DOHH2 (cell line): ENCODE results near the gene HLCS.

ENCODE experiments used
- H3F3A ChIP-seq: fragments of 200-600 bp; sonication (generic), shearing (Covaris generic); 2 replicates; pipeline ENCODE4 v1.6.0; 2016; ENCODE audit warnings: antibody characterized with exemption, mild to moderate bottlenecking; ENCODE audit not compliant: control insufficient read depth, insufficient read depth
- H3K27ac ChIP-seq: fragments of 200-600 bp; sonication (generic); 2 replicates; pipeline ENCODE4 v1.5.1; 2014; ENCODE audit warnings: low read depth, mild to moderate bottlenecking, low read length, moderate library complexity
- H3K27me3 ChIP-seq: fragments of 200-600 bp; sonication (generic); 2 replicates; pipeline ENCODE4 v1.6.1; 2014; ENCODE audit warnings: mild to moderate bottlenecking, low read length, mixed read lengths; ENCODE audit not compliant: control insufficient read depth
- H3K36me3 ChIP-seq: fragments of 200-600 bp; sonication (generic); 2 replicates; pipeline ENCODE4 v1.6.1; 2014; ENCODE audit warnings: mild to moderate bottlenecking, low read length, moderate library complexity, mixed read lengths; ENCODE audit not compliant: control insufficient read depth
- H3K4me1 ChIP-seq: fragments of 200-600 bp; sonication (generic); 2 replicates; pipeline ENCODE4 v1.6.1; 2014; ENCODE audit warnings: mild to moderate bottlenecking, low read length, mixed read lengths; ENCODE audit not compliant: control insufficient read depth
- H3K4me2 ChIP-seq: fragments of 200-600 bp; sonication (generic); 2 replicates; pipeline ENCODE4 v1.6.0; 2014; ENCODE audit warnings: mild to moderate bottlenecking, low read length, moderate library complexity
- H3K4me3 ChIP-seq: fragments of 200-600 bp; sonication (generic); 2 replicates; pipeline ENCODE4 v1.5.1; 2014; ENCODE audit warnings: mild to moderate bottlenecking, low read length, mixed read lengths
- H3K79me2 ChIP-seq: fragments of 200-600 bp; sonication (generic); 2 replicates; pipeline ENCODE4 v1.6.1; 2014; ENCODE audit warnings: mild to moderate bottlenecking, low read length, mixed read lengths; ENCODE audit not compliant: control insufficient read depth
- H3K9me2 ChIP-seq: fragments of 200-600 bp; sonication (generic); replicated peaks from 2 replicates; pipeline ENCODE4 v1.6.1; 2014; ENCODE audit warnings: mild to moderate bottlenecking, low read length, mixed read lengths; ENCODE audit not compliant: control insufficient read depth
- H3K9me3 ChIP-seq: fragments of 200-600 bp; sonication (generic); 2 replicates; pipeline ENCODE4 v1.6.1; 2014; ENCODE audit warnings: antibody characterized with exemption, low read length, mixed read lengths; ENCODE audit not compliant: control insufficient read depth, insufficient read depth
- H4K20me1 ChIP-seq: fragments of 200-600 bp; sonication (generic); 2 replicates; pipeline ENCODE4 v1.6.0; 2014; ENCODE audit warnings: low read depth, mild to moderate bottlenecking, antibody characterized with exemption, low read length, moderate library complexity; ENCODE audit not compliant: control insufficient read depth, insufficient read depth
- CTCF ChIP-seq: fragments of 200-600 bp; sonication (generic); IDR thresholded peaks from one replicate; pipeline ENCODE4 v1.5.1; 2014; ENCODE audit warnings: antibody characterized with exemption, mild to moderate bottlenecking, low read depth, low read length; ENCODE audit not compliant: poor library complexity, severe bottlenecking
- EZH2phosphoT487 ChIP-seq: fragments of 200-600 bp; sonication (generic); IDR thresholded peaks from 2 replicates; pipeline ENCODE4 v1.6.1; 2017; ENCODE audit warnings: borderline replicate concordance, mild to moderate bottlenecking, antibody characterized with exemption, low read length, moderate library complexity, mixed read lengths

HLCS gene

GRCh38 chr21:36873513-36873912 is 93.0 kb downstream of the HLCS start:
- Histone ChIP-seq H3K4me2 (no peak overlapping the region), H3K27ac (no peak overlapping the region)

DNA sequence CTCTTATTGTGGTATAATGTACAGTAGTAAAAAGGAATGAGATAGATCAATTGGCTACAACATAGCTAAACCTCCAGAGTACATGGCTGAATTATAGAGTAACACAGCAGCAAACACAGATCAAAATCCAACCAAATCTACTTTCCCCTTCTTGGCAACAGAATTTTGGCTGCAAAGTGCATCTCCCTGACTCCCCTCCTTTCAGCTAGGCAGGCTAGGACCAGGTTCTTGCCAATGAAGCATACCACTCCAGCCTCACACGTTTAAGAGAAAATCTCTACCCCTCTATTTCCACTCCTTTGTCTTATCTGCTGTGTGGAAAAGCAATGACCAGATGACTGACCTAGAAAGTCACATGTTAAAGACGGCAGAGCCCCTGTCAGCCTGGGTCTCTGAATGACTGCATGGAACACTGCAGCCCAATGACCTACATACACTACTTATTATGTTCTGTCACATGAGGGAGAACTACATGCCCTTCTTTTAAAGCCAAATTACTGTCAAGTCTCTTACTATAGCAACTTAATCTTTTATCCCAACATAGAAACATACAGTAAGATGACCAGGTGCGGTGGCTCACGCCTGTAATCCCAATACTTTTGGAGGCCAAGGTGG is 99.1 kb downstream of the HLCS start:
- Histone ChIP-seq H3K9me3 (no peaks in the 10 kb centered on the region), H3K27me3 (no peaks in the 10 kb centered on the region), H3K4me3 (no peak overlapping the region), H3K9me2 (no peaks in the 10 kb centered on the region), H3K36me3 (no peaks in the 10 kb centered on the region), H3K4me2 (no peak overlapping the region), H3K4me1 (peaks cover 10% of the 10 kb centered on the region), H3K79me2 (no peaks in the 10 kb centered on the region), H3K27ac (no peak overlapping the region), H4K20me1 (no peaks in the 10 kb centered on the region), H3F3A (no peaks in the 10 kb centered on the region)
- no peak for TF ChIP-seq EZH2phosphoT487

More at GRCh38 chr21:36873513-36873912, 93.0 kb downstream of the HLCS start:
- Histone ChIP-seq H3F3A (no peaks in the 10 kb centered on the region), H4K20me1 (no peaks in the 10 kb centered on the region), H3K36me3 (no peaks in the 10 kb centered on the region), H3K79me2 (no peaks in the 10 kb centered on the region), H3K4me1 (no peaks in the 10 kb centered on the region), H3K4me3 (no peak overlapping the region), H3K9me3 (no peaks in the 10 kb centered on the region), H3K27me3 (no peaks in the 10 kb centered on the region), H3K9me2 (no peaks in the 10 kb centered on the region)
- TF ChIP-seq CTCF (no peak), EZH2phosphoT487 (no peak)

DNA sequence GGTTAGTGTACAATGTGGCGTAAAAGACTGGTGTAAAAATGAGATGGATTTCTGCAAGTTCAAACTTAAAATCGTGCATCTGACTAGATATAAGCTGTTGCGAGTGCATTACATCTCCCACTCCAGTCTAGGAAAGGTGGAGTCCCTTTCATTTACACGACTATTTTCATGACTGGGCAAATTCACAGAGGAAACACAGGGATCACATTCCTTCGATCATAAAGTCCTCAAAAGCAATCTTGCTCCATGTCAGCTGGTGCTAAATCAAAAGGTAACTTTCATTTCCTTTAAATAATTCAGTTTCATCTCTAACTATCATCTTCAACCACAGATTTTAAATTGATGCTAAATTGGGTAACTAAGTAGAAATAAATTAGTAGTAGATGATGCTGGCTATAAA is 100.0 kb downstream of the HLCS start:
- Histone ChIP-seq H3K36me3 (no peaks in the 10 kb centered on the region), H3K79me2 (no peaks in the 10 kb centered on the region), H3K9me3 (no peaks in the 10 kb centered on the region), H4K20me1 (no peaks in the 10 kb centered on the region), H3K9me2 (no peaks in the 10 kb centered on the region), H3K4me3 (no peak overlapping the region), H3K4me2 (no peak overlapping the region), H3K27ac (no peak overlapping the region), H3K4me1 (peaks cover 10% of the 10 kb centered on the region), H3F3A (no peaks in the 10 kb centered on the region), H3K27me3 (no peaks in the 10 kb centered on the region)
- TF ChIP-seq CTCF (no peak), EZH2phosphoT487 (no peak)

GRCh38 chr21:36864974-36865373 is 101.5 kb downstream of the HLCS start:
- no peaks in the 10 kb centered on the region for H3K27me3 ChIP-seq
- no peaks in the 10 kb centered on the region for H4K20me1 ChIP-seq
- no peak overlapping the region for H3K27ac ChIP-seq
- TF ChIP-seq EZH2phosphoT487 (no peak), CTCF (no peak)
- H3F3A ChIP-seq: no peaks in the 10 kb centered on the region
- no peaks in the 10 kb centered on the region for H3K9me3 ChIP-seq
- no peaks in the 10 kb centered on the region for H3K79me2 ChIP-seq
- H3K4me3 ChIP-seq: no peak overlapping the region
- H3K4me1 ChIP-seq: peaks cover 19% of the 10 kb centered on the region
- H3K9me2 ChIP-seq: no peaks in the 10 kb centered on the region
- H3K4me2 ChIP-seq: no peak overlapping the region
- no peaks in the 10 kb centered on the region for H3K36me3 ChIP-seq
